GM19452 (cell line): Measurements from ENCODE around the gene TRNP1.
"Not testable (repeated sequence)": the region's sequence is repeated elsewhere in the genome, so short reads cannot be mapped to it uniquely, and the experiment has no call there.

Source experiments
- ATAC-seq: cut with Tn5 transposase; IDR thresholded peaks from one replicate; pipeline ENCODE4 v1.9.1; 2021; ENCODE audit not compliant: unreplicated experiment

The TRNP1 gene, protein sequence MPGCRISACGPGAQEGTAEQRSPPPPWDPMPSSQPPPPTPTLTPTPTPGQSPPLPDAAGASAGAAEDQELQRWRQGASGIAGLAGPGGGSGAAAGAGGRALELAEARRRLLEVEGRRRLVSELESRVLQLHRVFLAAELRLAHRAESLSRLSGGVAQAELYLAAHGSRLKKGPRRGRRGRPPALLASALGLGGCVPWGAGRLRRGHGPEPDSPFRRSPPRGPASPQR

DNA sequence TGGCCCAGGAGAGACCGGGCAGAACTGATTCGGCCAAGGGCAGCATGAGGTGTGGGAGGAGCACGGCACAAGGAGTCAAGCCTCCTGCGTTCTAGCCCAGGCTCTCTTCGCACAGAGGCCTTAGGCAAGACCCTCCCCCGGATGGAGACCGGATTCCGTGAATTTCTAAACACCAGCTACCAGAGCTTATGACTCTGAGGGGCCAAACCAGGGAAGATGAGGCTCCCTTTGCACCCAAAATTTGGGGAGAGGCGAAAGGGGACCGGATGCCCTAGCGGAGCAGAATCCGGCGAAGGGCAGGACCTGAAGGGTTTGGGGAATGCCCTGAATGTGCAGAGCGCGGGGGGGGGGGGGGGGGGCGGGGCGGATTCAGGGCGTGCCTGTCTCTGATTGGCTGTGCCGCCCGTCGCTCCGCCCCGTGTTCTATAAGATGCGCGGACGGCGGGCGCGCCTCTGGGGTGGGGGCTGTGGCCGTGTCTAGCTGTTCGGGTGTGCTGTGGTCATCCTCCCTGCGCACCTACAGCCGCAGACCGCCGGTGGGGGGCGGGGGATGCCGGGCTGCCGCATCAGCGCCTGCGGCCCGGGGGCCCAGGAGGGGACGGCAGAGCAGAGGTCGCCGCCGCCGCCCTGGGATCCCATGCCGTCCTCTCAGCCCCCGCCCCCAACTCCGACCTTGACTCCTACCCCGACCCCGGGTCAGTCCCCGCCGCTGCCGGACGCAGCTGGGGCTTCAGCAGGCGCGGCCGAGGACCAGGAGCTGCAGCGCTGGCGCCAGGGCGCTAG, at the start of gene TRNP1:
Gene TRNP1 (plus strand): TSS at position 456 of the 783 bp plus-strand sequence. CDS start 95 bp downstream, at position 551.
- peak; percentile 40 for ATAC-seq

DNA sequence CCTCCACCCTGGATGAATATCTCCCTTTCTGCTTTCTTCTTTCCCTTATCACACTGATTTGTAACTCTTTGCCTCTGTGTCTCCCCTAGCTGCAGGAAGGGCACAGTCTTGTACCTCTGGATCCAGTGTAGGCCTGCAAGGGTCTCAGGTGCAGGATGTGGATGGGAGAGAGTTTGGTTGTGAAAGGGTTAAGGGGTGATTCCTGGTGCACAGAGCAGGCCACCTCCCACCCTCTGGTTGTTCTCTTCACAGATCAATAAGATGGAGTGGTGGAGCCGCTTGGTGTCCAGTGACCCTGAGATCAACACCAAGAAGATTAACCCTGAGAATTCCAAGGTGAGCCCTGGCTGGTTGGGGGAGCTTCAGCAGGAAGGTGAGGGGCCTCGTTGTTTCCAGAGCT, 48.4 kb upstream of the TRNP1 start:
- ATAC-seq: no peak

DNA sequence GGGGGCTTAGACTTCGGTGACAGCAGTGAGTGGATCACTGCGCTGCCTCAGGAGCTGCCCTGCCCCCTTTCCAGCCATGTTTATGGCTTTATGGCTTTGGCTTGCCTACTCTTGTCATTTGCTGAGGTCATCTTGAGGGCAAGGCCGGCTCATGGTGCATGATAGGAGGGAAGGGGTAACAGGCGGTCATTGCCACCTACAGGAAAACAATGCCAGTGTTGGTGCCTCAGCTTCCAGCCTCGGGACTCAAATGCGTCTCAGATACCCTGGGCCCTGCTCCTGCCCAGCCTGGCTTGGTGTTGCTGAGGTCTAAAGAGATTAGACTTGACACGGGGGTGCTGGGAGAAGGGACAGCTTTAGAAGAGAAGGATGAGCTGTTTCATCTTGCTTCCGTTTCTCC, 47.8 kb upstream of the TRNP1 start:
- ATAC-seq: no peak

DNA sequence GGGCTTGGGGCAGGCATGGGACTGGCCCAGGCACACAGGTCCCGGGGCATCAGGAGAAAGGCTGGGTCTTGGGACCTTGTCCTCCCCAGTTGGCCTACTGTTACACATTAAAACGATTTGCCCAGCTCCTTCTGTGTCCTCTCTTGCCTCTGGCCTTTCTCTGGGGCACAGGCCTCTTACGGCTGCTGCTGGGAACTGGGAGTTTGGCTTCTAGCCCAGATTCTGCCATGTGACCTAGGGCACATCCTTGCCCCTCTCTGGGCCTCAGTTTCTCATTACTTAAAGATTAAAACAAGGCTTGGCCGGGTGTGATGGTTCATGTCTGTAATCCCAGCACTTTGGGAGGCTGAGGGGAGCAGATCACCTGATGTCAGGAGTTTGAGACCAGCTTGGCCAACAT, 47.2 kb upstream of the TRNP1 start:
- ATAC-seq: no peak

DNA sequence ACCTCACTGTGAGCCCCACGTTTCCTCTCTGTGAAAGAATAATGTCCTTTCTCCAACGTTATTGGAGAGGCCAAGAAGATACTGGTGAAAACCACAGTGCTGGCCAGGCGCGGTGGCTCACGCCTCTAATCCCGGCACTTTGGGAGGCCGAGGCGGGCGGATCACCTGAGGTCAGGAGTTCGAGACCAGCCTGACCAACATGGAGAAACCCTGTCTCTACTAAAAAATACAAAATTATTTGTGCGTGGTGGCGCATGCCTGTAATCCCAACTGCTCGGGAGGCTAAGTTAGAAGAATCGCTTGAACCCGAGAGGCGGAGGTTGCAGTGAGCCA, 44.8 kb upstream of the TRNP1 start:
- not testable (repeated sequence) for ATAC-seq

DNA sequence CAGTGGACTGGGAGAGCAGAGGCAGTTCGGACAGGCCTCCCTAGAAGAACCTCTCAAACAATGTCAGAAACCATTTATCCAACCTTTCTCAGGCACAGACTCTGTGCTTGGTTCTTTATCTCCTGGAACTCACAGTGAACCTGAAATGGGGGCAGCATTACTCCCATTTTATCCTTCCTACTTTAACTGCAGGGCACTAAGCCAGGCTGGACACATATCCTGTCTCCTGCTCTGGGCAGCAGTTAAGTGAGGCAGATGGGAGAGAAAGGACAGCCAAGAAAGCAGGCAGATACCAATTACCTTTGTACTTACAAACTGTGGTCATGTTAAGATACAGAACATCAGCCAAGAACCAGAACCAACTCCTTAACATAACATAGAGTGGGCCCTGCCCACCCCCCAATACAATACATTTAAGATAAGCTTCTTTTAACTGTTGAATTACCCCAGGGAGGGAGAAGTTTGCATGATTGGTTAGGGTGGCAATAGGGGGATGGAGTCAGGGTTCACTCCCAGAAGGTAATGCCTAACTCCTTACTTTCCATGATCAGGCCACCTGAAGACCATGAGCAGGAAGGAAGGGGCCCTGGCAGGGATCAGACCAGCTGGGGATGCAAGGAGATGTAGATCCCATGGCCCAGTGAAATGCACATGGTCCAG, 44.1 kb upstream of the TRNP1 start:
- no peak for ATAC-seq

DNA sequence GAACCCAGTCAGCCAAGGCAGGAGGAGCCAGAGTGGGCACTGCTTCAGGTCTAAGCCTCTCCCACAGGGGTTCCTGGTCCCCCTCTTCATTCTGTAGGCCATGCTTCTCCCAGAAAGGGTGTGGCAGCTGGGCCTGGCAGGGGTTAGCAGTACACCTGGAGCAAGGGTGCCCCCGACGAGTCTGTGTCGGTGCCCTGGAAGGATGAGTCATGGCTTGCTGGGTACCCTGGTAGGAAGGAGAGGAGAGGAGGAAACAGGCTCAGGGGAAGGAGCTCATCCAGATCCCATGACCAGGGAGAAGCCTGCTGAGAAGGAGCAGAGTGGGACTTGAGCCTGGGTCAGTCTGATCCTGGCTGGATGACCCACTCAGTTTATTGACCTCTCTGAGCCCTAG, 43.6 kb upstream of the TRNP1 start:
- ATAC-seq: no peak

DNA sequence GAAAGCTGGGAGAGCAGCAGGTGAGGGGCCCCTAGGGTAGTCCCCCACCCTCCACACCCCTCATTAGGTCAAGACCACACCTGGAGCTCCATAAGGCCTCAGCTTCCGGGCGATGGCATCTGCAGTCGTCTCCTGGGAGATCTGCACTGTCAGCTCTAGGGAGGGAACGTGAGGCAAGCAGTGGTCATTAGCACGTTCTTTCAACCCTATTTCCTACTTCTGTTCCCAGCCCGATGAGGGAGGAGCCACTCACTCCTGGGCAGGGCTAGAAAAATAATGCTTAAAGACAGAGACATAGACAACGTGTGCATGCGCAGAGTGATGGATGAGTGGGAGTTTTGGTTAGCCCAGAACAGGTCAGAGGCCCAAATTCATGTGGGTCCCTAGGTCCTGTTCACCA, 42.9 kb upstream of the TRNP1 start:
- ATAC-seq: no peak

DNA sequence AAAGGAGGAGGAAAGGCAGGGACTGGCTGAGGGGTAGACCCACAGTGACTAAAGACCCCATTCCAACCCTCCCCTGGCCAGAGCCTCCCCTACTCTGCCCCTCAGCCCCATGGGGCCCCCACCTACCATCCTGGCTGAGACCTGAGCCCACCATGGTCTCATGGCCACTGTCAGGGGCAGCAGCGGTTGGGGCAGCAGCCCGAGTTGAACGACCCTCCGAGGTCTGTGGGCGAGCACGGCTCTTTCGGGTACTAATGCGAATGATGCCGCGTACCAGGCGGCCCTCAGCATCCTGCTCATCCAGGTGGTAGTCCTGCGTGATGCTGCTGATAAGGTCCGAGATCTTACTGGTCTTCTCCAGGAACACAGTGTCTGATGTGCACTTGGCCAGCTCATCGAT, 42.3 kb upstream of the TRNP1 start:
- no peak for ATAC-seq

DNA sequence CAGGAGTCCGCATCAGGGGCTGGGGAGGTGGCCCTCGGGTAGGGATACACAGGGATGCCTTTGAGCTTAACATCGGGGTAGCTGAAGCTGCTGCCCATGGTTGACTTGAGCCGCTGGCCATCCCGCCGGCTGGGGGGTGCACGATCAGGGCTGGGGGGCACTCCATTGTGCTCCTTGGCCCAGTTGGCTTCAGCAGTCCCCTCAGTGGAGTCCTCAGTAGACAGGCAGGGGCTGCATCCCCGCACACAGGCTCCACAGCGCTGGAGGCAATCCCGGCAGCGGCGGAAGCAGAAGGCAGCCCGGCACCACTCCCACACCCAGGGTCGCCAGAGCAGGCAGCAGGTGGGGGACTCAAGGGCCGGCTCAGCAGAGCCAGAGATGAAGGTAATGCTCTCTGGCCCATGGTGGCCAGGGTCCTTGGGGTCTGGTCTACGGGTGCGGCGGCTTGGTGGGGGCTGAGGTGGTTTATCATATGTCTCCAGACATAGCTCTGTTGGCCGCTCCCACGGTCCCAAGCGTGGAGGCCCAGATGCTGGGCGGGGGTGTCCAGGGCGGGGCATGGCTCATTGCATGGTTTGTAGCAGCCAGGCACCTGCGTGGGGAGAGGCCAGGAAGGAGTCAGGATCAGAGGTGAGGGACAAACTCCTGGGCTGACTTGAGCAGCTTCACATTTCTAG, 41.5 kb upstream of the TRNP1 start:
- no peak for ATAC-seq

DNA sequence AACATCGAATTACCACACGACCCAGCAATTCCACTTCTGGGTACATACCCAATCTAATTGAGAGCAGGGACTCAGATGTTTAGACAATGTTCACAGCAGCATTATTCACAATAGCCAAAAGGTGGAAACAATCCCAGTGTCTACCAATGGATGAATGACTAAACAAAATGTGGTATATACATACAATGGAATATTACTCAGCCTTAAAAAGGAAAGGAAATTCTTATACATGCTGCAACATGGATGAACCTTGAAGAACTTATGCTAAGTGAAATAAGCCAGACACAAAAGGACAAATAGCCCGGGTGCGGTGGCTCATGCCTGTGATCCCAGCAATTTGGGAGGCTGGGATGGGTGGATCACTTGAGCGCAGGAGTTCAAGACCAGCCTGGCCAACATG, 40.1 kb upstream of the TRNP1 start:
- no peak for ATAC-seq

DNA sequence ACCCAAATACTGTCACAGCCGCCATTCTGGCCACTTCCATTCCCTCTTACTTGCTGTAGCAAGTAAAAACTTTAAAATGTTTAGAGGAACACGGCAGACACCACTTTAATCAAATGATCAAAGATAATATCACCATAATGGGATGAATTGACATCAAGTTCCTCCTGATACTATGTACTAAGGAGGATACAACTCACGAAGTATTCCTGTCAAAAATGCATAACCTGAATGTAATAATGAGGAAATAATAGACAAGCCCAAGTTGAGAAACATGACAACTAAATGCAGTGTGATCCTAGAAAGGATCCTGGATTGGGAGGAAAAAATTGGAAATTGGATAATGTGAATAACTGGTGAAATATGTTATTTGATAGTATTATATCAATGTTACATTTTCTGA, 37.2 kb upstream of the TRNP1 start:
- ATAC-seq: no peak

DNA sequence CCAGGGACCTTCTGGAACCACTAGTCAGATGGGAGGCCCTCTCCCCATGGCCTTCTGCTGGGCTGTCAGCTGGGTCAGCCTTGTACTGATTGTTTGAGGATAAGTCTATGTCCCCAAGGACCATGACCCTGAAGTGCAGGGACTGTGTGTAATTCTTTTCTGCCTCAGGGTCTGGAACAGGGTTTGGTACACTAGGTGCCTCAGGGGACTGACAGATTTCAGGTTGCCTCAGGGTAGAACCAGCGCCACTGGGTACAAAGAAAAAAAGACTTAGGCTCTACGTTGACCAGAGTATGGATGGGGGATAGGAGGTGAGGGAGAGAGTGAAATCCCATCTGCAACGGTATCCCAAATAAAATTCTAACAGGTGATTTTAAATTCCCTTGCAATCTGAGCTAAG, 36.2 kb upstream of the TRNP1 start:
- no peak for ATAC-seq

DNA sequence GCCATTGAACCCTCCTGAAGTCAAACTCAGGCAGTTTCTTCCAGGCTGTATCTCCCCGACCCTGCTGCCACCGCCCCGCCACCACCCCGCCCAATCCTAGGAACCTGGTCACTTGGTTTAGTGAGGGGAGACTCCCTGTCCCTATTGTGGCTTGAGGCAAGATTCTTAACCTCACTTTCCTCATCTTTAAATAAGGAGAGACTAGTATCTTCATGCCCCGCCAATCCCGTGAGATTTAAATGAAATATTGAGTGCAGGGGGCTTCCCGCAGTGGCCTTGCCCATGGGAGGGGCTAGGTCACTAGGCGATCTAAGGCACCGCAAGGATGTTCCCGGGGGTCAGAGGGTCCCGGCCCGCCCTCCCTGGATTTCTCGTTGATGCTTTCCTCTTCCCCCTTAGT, 34.2 kb upstream of the TRNP1 start:
- no peak for ATAC-seq

DNA sequence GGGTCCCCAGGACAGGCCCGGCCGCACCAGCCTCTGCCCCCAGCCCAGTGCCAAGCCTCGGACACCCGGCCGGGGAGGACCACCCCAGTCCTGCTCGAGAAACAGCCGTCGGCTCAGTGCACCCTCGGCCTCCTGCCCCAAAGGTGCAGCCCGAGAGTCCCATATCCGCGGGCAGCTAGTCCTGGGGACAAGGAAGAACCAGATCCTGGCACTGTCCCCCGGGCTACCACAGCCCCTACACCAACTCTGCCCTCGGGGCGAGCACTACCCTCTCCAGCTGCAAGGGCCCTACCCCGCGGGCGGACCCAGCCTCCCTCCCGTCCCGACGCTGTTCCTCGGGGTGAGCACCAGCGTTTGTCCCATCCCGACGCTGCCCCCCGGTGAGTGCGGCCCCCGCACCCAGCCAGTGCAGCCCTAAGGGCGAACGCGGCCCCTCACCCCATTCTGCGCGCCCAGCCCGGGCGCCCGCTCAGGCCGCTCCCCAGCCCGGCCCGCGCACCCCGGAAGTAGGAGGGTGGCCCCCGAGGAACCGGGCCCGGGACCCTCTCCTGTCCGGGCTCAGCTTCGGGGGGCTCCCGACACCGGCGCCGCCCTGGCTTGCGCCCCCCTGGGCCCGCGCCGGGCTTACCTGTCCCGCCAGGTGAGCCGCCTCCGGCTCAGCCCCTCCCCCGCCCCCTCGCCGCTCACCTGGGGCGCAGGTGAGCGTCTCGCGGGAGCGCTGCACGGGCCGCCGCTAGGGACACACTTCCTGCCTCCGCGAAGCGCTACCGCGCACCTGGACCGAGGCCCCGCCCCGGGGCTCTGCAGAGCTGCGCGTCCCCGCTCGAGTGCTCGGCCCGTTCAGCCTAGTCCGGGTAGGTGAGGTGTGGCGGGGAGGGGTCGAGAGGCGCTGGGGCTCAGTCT, 33.5 kb upstream of the TRNP1 start, which contains the start of gene KDF1:
Gene KDF1 (minus strand): TSS at position 747 of the 903 bp plus-strand sequence. CDS start 8,088 bp downstream, outside the sequence.
- ATAC-seq: no peak

DNA sequence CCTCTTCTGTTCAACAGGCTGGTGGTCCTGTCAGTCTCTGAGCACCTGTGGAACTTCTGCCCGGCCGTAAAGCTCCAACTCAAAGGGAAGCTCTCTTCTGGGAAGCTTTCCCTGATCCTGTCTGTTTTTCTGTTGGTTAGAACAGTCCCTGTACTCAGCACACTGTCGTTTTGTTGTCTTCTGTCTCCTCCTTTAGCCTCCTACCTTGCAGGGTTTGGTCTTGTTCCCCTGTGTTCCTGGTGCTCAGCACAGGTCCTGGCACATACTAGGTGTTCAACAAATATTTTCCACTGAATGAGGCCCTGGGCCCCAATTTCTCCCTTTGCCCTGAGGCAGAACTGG, 32.9 kb upstream of the TRNP1 start:
- ATAC-seq: no peak

DNA sequence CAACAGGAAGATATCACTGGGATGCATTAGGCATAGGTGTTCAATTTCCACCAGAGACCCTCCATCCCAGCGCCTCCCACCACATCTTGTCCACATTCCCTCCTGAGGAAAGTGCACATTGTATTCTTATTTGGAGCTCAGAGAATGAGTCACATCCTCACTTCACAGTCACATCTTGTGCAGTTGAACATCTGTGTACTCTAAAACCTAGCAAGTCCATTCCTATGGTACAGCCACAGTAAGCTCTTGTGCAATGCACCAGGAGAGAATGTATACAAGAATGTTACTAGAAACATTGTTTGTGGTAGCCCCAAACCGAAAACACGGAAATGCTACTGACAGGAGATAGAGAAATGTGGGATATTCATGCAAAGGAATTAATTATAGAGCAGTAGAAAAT, 31.7 kb upstream of the TRNP1 start:
- ATAC-seq: no peak

DNA sequence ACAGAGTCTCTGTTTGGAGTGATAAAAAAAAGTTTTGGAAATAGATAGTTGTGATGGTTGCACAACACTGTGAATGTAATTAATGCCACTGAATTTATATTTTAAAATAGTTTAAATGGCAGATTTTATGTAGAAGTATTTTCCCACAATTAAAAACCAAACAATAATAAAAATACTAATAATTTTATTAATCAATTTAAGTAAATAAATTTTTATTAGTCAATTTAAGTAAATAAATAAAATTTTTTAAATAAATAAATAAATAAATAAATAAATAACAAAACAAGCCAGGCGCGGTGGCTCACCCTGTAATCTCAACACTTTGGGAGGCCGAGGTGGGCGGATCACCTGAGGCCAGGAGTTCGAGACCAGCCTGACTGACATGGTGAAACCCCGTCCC, 28.3 kb upstream of the TRNP1 start:
- ATAC-seq: no peak

DNA sequence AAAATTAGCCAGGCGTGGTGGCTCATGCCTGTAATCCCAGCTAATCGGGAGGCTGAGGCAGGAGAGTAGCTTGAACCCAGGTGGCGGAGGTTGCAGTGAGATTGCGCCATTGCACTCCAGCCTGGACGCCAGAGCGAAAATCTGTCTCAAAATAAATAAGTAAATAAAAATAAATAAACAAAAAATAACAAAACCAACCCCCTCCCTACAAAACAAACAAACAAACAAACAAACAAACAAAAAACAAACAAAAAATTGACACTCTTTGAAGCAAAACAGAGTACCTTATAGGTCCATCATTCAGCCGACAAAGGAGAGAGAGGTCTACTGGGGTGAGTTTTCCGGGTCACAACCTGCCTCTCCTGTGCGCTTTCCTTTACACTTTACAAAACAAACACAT, 27.9 kb upstream of the TRNP1 start:
- ATAC-seq: no peak

DNA sequence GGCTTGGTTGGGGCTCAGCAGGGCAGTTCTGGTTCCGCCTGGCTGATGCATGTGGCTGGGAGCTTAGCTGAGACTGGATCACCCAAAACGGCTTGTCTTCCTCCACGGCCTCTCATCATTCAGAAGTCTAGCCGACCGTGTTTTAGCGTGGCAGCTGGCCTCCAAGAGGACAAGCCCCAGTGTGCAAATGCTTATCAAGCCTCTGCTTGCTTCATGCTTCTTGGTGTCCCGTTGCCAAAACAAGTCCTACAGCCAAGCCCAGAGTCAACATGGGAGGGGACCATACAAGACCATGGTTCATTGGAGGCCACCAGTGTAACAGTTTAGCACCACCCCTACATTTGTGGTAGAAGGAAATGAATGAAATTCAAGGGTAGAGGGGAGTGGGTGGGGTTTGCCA, 22.7 kb upstream of the TRNP1 start:
- ATAC-seq: no peak

DNA sequence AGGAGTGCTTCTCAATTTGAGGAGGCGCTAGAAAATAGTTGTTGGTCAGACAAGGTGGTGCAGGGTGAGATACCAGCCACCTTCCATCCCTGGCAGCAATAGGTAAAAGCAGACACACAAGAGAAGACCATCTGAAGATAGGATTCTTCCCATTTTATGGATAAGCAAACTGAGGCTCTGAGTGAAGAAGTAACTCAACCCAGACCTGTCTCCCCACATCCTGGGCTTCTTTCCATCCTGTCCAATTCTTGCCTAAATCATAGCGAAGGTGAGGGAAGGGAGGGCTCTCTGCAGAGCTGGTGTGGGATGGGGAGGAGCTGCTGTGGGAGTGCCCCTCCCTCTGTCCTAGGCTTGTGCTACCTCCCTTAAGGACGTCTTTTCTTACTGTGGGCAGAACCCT, 21.9 kb upstream of the TRNP1 start:
- ATAC-seq: no peak
